ENCODE data around the gene C16orf87. TPM values are rescaled to one million over a fixed set of nuclear protein-coding genes. Genes with fewer than 3 reads are reported as not detected.

The C16orf87 gene
- polyA plus RNA-seq, 2 of the 4 experiments (the other 2 are of a cell fraction), result 10.8 to 17.1 TPM

- peaks cover 10% of the 10 kb centered on the region; the same call in 1 of the 3 replicates for H3K4me1 ChIP-seq
- TF ChIP-seq NR3C1 (IDR thresholded peaks at IDR 0.05) (no peak), RNF2 (IDR thresholded peaks at IDR 0.05; ENCODE audit: borderline replicate concordance, low read depth) (no peak), TP53 (CRISPR knock-in tag; IDR thresholded peaks at IDR 0.05) (no peak), POLR2A (IDR thresholded peaks at IDR 0.05; ENCODE audit: low read length) (no peak), REST (IDR thresholded peaks at IDR 0.05) (no peak), HMGXB4 (CRISPR knock-in tag; IDR thresholded peaks at IDR 0.05; ENCODE audit: borderline replicate concordance) (no peak)
- ChIA-PET CTCF (interaction anchor here (0.9 to 5.2 kb wide), 4 partner anchors 12 to 275 kb away, joined by 4 to 41 read pairs (median 6); no protein-coding TSS in a partner anchor), POLR2A (no interaction called here)
- H3K4me3 ChIP-seq, result no peak overlapping the region
- no peak for ATAC-seq
- H3K27ac ChIP-seq, result no peak overlapping the region
- no peak for DNase-seq (ENCODE audit: low read depth in 1 of 2, low spot score in 1 of 2)
- 19% methylated on average over 1 of the region's 1 CpG for WGBS (ENCODE audit: missing lambda C conversion rate)
- no peak for FAIRE-seq
- H3K4me2 ChIP-seq, result no peak overlapping the region
- no peaks in the 10 kb centered on the region for H3K9me3 ChIP-seq
These were observed 35.3 kb upstream of the C16orf87 start for GRCh38 chr16:46866286-46866685.

- 94% methylated on average over 16 of the region's 16 CpGs for WGBS (ENCODE audit: missing lambda C conversion rate)
- POLR2A ChIA-PET, result interaction anchor here (1.4 kb wide), 1 partner anchor 21 kb away, joined by 3 read pairs; no protein-coding TSS in a partner anchor
- no peak for FAIRE-seq
These were observed 31.8 kb upstream of the C16orf87 start for GRCh38 chr16:46862555-46863447.

GRCh38 chr16:46859719-46860152 lies 28.8 kb upstream of the C16orf87 start:
- H3K9me3 ChIP-seq, result no peaks in the 10 kb centered on the region
- ATAC-seq (peak; percentile 97 to 98), DNase-seq (ENCODE audit: low read depth in 1 of 2, low spot score in 1 of 2) (peak; percentile 80 to 84), FAIRE-seq (no peak)
- WGBS (ENCODE audit: missing lambda C conversion rate), result 33% methylated on average over 5 of the region's 5 CpGs
- H3K27ac ChIP-seq, result peak overlapping the region; percentile 46 to 56
- ChIA-PET POLR2A (no interaction called here), CTCF (interaction anchor here (0.6 to 1.1 kb wide), 5 partner anchors 13 to 1297 kb away, joined by 3 to 5 read pairs (median 3); partner anchors contain the start of gene NETO2)
- peaks cover 24% of the 10 kb centered on the region for H3K4me1 ChIP-seq
- no peak overlapping the region for H3K4me3 ChIP-seq
- peak overlapping the region; percentile 33 for H3K4me2 ChIP-seq
- peak; percentile 5 for TF ChIP-seq MAFK (IDR thresholded peaks at IDR 0.05; ENCODE audit: partially characterized antibody)
- no peak for TF ChIP-seq MYC (IDR thresholded peaks at IDR 0.05; ENCODE audit: borderline replicate concordance, low read length)

More at GRCh38 chr16:46862555-46863447, 31.8 kb upstream of the C16orf87 start:
- TF ChIP-seq HEYL (CRISPR knock-in tag; IDR thresholded peaks at IDR 0.05) (no peak), MAX (IDR thresholded peaks at IDR 0.05) (no peak), ESRRA (IDR thresholded peaks at IDR 0.05; ENCODE audit: borderline replicate concordance, low read length) (no peak), ZFP36 (IDR thresholded peaks at IDR 0.05; ENCODE audit: borderline replicate concordance, partially characterized antibody) (no peak), SREBF2 (IDR thresholded peaks at IDR 0.05) (no peak), EHF (CRISPR knock-in tag; IDR thresholded peaks at IDR 0.05) (no peak), MAZ (IDR thresholded peaks at IDR 0.05; ENCODE audit: borderline replicate concordance, low read depth, low read length) (no peak), MAFK (IDR thresholded peaks at IDR 0.05; ENCODE audit: partially characterized antibody) (no peak), CHD4 (IDR thresholded peaks at IDR 0.05; ENCODE audit: borderline replicate concordance) (no peak), NR3C1 (IDR thresholded peaks at IDR 0.05) (no peak)
- no peak overlapping the region for H3K4me3 ChIP-seq
- CTCF ChIA-PET, result interaction anchor here (1.1 to 5.2 kb wide), 4 partner anchors 9 to 67 kb away, joined by 4 to 41 read pairs (median 9); no protein-coding TSS in a partner anchor
- H3K9me3 ChIP-seq, result no peaks in the 10 kb centered on the region
- no peak for ATAC-seq
- no peak for DNase-seq (ENCODE audit: low read depth in 1 of 2, low spot score in 1 of 2)
- no peak overlapping the region for H3K4me2 ChIP-seq
- peaks cover 24% of the 10 kb centered on the region for H3K4me1 ChIP-seq
- no peak overlapping the region for H3K27ac ChIP-seq
